GM12875 (cell line): Measurements from ENCODE around the gene RBPMS2.
A peak's percentile ranks its signal among the peaks of the same experiment; 100 is the strongest.

ENCODE experiments used
- H3K4me3 ChIP-seq: one replicate; pipeline ENCODE4 v1.5.1; 2011; ENCODE audit warnings: low read depth, low read length, control low read depth
- CTCF ChIP-seq: IDR thresholded peaks from 2 replicates; pipeline ENCODE4 v1.5.1; 2011; ENCODE audit warnings: low read depth, mild to moderate bottlenecking, control low read depth, inconsistent platforms, low read length, moderate library complexity, borderline replicate concordance; ENCODE audit not compliant: insufficient read depth

Gene RBPMS2

GRCh38 chr15:64809649-64810496, 34.5 kb upstream of the RBPMS2 start:
- no peak overlapping the region for H3K4me3 ChIP-seq
- TF ChIP-seq CTCF: peak; percentile 90

DNA sequence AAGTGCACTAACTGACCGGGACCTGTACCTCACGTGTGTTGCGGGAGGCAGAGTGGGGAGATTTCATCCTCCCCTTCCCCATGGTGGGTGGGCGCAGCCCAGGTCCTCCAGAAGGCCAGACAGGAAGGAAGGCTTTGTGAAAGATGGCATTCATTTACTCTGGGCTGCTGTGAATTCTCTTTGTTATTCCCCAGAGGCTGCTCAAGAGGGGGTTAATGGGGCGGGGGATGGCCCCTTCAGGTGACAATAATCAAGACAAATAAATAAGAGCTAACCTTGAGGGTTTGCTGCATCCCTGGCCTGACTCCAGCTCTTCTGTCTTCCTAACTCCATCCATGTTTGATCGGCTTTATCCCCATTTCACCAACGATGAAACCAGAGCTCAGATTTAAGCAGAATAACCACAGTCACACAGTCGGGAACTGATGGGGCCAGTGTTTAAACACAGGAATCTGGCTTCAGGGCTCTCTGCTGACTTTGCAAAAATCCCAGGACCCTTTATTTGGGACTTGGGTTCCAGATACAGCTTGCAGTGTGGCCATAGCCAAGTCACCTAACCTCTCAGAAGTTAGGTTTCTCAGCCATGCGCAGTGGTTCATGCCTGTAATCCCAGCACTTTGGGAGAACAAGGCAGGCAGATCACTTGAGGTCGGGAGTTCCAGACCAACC, 33.5 kb upstream of the RBPMS2 start:
- no peak for TF ChIP-seq CTCF
- H3K4me3 ChIP-seq: no peak overlapping the region

DNA sequence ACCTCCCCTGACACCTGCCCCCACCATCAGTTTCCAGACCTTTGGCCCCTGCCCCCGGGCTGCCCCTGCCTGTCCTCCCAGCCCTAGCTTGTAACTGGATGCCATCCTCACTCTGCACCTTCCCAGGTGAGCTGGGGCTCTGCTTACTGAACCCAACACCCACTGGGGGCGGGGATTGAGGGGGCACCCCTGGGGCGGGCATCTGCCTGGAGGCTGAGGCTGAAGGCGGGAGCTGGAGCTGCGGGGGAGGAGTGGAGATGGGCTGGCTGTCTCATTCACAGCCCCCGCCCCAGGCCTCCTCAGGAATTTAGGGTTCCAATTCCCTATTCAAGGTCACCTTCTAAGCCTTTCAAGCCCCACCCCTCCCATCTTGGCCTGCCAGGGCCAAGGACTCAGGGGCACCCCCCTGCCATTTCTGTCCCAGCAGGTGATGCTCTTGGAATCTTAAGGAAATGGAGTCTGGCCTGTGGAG, 32.4 kb upstream of the RBPMS2 start:
- no peak overlapping the region for H3K4me3 ChIP-seq
- no peak for TF ChIP-seq CTCF

DNA sequence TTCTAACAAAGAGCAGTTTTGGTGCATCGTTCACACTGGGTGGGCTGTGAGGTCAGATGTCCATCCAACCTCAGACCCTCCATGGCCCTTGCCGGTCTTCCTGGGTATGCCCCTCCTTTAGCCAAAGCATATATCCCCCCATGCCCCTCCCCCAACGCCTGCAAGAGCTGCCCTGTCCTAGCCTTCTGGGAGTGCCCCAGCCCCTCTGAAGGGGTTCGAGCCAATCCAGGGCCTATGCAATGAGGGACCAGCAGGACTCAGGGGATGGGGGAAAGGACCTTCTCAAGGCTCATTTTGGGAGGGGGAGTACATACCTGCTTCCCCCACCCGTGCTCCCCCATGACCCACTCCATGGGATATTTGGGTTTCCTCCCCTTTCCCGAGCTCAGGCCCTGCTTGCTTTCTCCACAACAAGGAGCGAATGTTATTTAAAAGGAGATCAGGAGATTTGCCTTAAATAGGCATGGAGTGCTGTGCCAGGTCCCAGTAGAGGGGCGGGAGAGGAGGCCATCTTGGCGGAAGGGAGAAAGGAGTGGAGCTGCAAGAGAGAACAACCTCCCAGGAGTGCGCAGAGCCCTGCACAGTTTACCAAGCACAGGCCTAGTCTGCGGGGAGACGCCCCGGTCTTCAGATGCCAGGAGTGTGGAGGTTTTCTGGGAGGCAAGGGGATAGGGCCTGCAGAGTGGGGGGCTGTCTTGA, 31.8 kb upstream of the RBPMS2 start:
- H3K4me3 ChIP-seq: no peak overlapping the region
- TF ChIP-seq CTCF: no peak

- no peak overlapping the region for H3K4me3 ChIP-seq
- TF ChIP-seq CTCF: no peak
Observed at GRCh38 chr15:64806509-64806908, 31.1 kb upstream of the RBPMS2 start.

DNA sequence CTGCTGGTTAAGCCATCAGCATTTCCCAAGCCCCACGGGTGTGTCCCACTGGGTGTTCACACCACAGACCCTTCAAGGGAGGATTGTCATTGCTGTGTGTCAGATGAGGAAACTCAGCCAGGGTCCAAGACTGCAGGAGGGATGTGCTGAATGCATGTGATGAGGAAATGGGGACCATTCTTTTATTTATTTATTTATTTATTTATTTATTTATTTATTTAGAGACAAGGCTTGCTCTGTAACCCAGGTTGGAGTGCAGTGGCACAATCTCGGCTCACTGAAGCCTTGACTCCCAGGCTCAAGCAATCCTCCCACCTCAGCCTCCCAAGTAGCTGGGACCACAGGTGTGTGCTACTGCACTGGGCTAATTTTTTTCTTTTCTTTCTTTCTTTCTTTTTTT, 29.2 kb upstream of the RBPMS2 start:
- no peak for TF ChIP-seq CTCF
- no peak overlapping the region for H3K4me3 ChIP-seq
